ENCODE data around the gene SRP14.
"Not testable (repeated sequence)": the region's sequence is repeated elsewhere in the genome, so short reads cannot be mapped to it uniquely, and the experiment has no call there.

Gene SRP14

DNA sequence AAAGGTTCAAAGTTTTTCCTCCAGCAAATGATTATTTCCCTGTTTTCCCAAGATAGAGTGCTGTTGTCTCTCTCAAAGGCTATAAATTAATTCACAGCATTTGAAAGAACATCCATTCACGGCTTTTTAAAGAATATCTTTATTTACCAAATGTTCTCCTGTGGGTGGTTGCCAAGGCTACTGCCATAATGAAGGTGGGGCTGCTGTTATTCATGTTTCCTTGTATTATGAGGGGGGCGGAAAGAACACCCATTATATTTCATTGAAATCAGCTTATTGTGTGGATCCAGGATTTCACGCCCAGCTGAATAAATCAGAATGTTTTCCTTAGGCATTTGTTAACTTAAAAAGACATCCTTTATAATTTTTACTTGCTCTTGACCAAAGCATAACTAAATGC lies 10.1 kb downstream of the SRP14 start:
- no peak overlapping the region for H3K27ac ChIP-seq
- TF ChIP-seq ZFX (IDR thresholded peaks at IDR 0.05): no peak
- no peak for TF ChIP-seq CTCF (conservative IDR thresholded peaks at IDR 0.05)

DNA sequence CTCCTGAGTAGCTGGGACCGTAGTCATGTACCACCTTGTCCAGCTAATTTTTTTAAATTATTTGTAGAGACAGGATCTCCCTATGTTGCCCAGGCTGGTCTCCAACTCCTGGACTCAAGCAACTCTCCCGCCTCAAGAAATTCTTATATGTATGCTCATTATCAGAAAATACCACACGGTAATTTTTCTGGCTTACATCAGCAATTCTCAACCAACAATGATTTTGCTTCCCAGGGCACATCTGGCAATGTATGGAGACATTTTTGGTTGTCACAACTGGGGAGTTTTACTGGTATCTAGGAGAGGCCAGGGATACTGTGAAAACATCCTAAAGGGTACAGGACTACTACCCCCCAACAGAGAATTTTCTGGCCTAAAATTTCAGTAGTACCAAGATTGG lies 10.8 kb downstream of the SRP14 start:
- no peak overlapping the region for H3K27ac ChIP-seq
- TF ChIP-seq CTCF (conservative IDR thresholded peaks at IDR 0.05) (no peak), ZFX (IDR thresholded peaks at IDR 0.05) (no peak)

GRCh38 chr15:40016224-40016865 lies 22.6 kb downstream of the SRP14 start:
- H3K27ac ChIP-seq: no peak overlapping the region
- TF ChIP-seq CTCF (conservative IDR thresholded peaks at IDR 0.05): no peak
- TF ChIP-seq ZFX (IDR thresholded peaks at IDR 0.05): no peak

DNA sequence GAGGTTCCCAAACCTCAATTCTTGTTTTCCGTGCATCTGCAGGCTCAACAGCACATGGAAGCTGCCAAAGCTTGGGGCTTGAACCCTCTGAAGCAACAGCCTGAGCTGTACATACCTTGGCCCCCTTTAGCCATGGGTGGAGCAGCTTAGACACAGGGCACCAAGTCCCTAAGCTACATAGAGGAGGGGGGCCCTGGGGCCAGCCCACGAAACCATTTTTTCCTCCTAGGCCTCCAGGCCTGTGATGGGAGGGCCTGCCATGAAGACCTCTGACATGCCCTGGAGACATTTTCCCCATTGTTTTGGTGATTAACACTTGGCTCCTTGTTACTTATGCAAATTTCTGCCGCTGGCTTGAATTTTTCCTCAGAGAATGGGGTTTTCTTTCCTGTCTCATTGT lies 24.6 kb downstream of the SRP14 start:
- no peak for TF ChIP-seq CTCF (conservative IDR thresholded peaks at IDR 0.05)
- TF ChIP-seq ZFX (IDR thresholded peaks at IDR 0.05): no peak
- H3K27ac ChIP-seq: no peak overlapping the region

DNA sequence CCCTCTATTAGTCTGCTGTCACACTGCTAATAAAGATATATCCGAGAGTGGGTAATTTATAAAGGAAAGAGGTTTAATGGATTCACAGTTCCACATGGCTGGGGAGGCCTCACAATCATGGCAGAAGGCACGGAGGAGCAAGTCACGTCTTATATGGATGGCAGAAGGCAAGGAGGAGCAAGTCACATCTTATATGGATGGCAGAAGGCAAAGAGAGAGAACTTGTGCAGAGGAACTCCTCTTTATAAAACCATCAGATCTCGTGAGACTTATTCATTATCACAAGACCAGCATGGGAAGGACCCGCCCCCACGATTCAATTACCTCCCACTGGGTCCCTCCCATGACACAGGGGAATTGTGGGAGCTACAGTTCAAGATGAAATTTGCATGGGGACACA lies 25.6 kb downstream of the SRP14 start:
- not testable (repeated sequence) for H3K27ac ChIP-seq

- H3K27ac ChIP-seq: no peak overlapping the region
- TF ChIP-seq ZFX (IDR thresholded peaks at IDR 0.05) (no peak), CTCF (conservative IDR thresholded peaks at IDR 0.05) (no peak)
Measured at GRCh38 chr15:40011303-40011702, 27.7 kb downstream of the SRP14 start.

- TF ChIP-seq ZFX (IDR thresholded peaks at IDR 0.05) (no peak), CTCF (conservative IDR thresholded peaks at IDR 0.05) (no peak)
- H3K27ac ChIP-seq: no peak overlapping the region
Measured at GRCh38 chr15:40010686-40011085, 28.3 kb downstream of the SRP14 start.

GRCh38 chr15:40008061-40008765 lies 30.8 kb downstream of the SRP14 start:
- H3K27ac ChIP-seq: no peak overlapping the region
- TF ChIP-seq ZFX (IDR thresholded peaks at IDR 0.05) (no peak), CTCF (conservative IDR thresholded peaks at IDR 0.05) (no peak)
